NT2/D1 (cell line): ENCODE data around the gene CLMP.
A peak's percentile ranks its signal among the peaks of the same experiment; 100 is the strongest.

ENCODE experiments used
- DNase-seq: peaks from one replicate; pipeline ENCODE4 v3.0.0-alpha.2; 2011; ENCODE audit warnings: low read depth, low spot score
- H3K27me3 ChIP-seq: 2 replicates; pipeline ENCODE4 v1.6.0; 2011; ENCODE audit warnings: mild to moderate bottlenecking; ENCODE audit not compliant: insufficient read length, insufficient read depth
- H3K36me3 ChIP-seq: 2 replicates; pipeline ENCODE4 v1.6.1; 2011; ENCODE audit warnings: mild to moderate bottlenecking, low read length, mixed read lengths; ENCODE audit not compliant: insufficient read depth, insufficient read length
- H3K4me1 ChIP-seq: 2 replicates; pipeline ENCODE4 v1.5.1; 2011; ENCODE audit not compliant: insufficient read depth, insufficient read length
- H3K4me3 ChIP-seq: 2 replicates; pipeline ENCODE4 v1.5.1; 2011; ENCODE audit warnings: low read depth; ENCODE audit not compliant: insufficient read length
- H3K9ac ChIP-seq: 2 replicates; pipeline ENCODE4 v1.6.0; 2011; ENCODE audit warnings: low read depth; ENCODE audit not compliant: insufficient read length
- H3K9me3 ChIP-seq: 2 replicates; pipeline ENCODE4 v1.5.1; 2011; ENCODE audit warnings: mild to moderate bottlenecking, low read length; ENCODE audit not compliant: insufficient read depth
- SUZ12 ChIP-seq: IDR thresholded peaks from 2 replicates; pipeline ENCODE4 v1.6.1; 2011; ENCODE audit not compliant: insufficient read length, insufficient read depth; ENCODE audit errors: extremely low read depth
- YY1 ChIP-seq: IDR thresholded peaks from 2 replicates; pipeline ENCODE4 v1.6.1; 2011; ENCODE audit not compliant: insufficient read length, insufficient read depth
- ZNF274 ChIP-seq: IDR thresholded peaks from 2 replicates; pipeline ENCODE4 v1.6.1; 2011; ENCODE audit warnings: mild to moderate bottlenecking, low read depth, low read length

CLMP gene

DNA sequence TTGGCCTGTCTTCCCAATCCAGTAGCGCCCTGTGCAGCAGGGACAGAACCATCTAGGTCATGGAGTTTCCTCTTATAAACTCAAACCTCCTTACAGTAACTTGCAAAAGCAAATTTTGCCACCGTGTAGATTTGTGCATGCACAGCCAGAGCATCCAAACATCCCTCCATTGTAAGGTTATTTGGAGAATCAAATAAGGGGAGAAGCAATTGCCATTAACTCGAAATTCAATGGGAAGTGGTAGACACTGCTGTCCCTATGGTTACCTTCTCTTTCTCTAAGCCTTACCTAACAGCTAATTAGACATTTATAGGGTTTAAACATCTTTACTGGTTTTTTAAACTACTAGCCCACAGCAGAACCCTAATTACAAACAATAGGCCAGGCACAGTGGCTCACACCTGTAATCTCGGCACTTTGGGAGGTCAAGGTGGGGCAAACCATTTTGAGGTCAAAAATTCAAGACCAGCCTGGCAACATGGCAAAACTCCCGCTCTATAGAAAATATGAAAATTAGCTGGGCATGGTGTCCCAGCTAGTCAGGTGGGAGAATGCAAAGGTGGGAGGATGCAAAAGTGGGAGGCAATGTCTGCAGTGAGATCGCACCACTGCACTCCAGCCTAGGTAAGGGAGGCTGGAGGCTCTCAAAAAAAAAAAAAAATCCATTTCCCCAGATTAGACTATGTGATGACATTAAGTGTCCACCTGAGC is 139.7 kb downstream of the CLMP start:
- peaks cover 59% of the 10 kb centered on the region for H3K36me3 ChIP-seq
- H3K9ac ChIP-seq = no peak overlapping the region
- DNase-seq = no peak
- H3K4me1 ChIP-seq = no peaks in the 10 kb centered on the region
- no peak overlapping the region for H3K4me3 ChIP-seq
- TF ChIP-seq ZNF274 = no peak
- TF ChIP-seq SUZ12 = no peak
- TF ChIP-seq YY1 = no peak
- H3K9me3 ChIP-seq = no peaks in the 10 kb centered on the region
- no peaks in the 10 kb centered on the region for H3K27me3 ChIP-seq

DNA sequence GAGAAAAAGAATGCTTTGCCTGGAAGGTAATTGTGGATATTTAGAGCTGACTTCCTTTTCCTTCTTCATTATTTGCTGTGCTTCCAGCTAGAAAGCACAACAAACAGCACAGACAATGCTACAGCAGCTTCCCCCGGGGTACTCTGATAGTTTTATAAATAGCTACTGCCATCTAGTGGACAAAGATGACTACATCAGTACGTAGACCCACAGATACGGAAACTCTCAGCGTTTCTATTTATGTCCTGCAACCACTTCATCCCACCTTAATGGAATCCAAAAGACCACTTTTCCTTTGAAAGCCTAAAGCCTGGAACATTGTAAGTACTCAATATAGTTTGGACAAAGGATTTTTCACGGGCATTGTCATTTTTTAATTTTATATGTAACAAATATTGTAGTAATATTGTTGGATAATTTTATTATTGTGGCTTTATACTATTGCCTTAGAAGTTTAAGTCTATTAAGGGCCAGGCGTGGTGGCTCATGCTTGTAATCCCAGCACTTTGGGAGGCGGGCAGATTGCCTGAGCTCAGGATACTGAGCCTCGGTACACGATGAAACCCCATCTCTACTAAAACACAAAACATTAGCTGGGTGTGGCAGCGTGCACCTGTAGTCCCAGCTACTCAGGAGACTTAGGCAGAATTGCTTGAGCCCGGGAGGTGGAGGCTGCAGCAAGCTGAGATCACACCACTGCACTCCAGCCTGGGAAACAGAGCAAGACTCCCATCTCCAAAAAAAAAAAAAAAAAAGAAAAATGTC is 140.6 kb downstream of the CLMP start:
- no peaks in the 10 kb centered on the region for H3K27me3 ChIP-seq
- no peak overlapping the region for H3K9ac ChIP-seq
- H3K4me3 ChIP-seq = no peak overlapping the region
- TF ChIP-seq ZNF274 = no peak
- no peak for TF ChIP-seq SUZ12
- TF ChIP-seq YY1 = no peak
- H3K4me1 ChIP-seq = no peaks in the 10 kb centered on the region
- peak; percentile 42 for DNase-seq
- no peaks in the 10 kb centered on the region for H3K9me3 ChIP-seq
- peaks cover 51% of the 10 kb centered on the region for H3K36me3 ChIP-seq

DNA sequence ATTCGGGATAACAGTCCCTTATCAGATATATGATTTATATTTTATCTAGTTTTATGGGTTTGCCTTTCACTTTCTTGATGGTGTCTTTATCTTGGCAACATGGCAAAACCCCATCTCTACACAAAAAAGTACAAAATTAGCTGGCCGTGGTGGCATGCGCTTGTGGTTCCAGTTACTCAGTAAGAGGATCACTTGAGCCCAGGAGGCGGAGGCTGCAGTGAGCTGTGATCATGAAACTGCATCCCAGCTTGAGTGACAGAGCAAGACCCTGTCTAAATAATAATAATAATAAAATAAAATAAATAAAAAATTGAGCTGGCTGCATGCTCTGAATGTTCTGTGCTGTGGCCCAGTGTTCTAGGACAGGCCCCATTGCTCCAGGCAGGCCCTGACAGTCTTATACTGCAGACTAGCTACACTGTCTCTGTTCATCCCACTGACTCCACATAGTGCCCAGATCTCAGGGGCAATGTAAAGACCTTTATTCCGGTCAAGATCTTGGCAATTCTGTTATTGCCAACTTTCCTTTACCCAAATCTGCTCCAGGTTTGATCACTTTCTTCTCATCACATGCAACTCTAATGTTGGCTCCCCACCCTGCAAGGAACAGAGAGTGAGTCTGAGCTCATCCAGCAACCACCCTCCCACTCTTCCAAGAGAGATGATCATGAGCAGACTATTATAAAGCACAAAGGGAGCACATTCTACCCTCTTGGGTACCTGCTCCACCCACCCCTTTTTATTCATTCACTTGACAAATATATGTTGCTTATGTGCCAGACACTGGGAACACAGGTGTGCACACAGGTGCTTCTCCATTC is 141.9 kb downstream of the CLMP start:
- DNase-seq = no peak
- Histone ChIP-seq H3K27me3 (no peaks in the 10 kb centered on the region), H3K9me3 (no peaks in the 10 kb centered on the region), H3K36me3 (peaks cover 37% of the 10 kb centered on the region), H3K9ac (no peak overlapping the region), H3K4me1 (no peaks in the 10 kb centered on the region), H3K4me3 (no peak overlapping the region)
- TF ChIP-seq SUZ12 = no peak

DNA sequence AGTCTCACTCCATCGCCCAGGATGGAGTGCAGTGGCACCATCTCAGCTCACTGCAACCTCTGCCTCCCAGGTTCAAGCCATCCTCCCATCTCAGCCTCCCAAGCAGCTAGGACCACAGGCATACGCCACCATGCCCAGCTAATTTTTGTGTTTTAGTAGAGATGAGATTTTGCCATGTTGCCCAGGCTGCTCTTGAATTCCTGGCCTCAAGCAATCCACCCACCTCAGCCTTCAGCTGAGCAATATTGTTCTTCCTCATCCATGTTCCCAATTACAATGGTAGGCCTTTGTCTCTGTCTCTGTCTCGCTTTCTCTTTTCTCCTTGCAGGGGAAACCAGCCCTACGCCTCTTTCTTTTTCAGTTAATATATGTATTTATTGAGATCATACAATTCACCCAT is 143.4 kb downstream of the CLMP start:
- no peaks in the 10 kb centered on the region for H3K27me3 ChIP-seq
- no peaks in the 10 kb centered on the region for H3K4me1 ChIP-seq
- H3K4me3 ChIP-seq = no peak overlapping the region
- TF ChIP-seq YY1 (no peak), ZNF274 (no peak), SUZ12 (no peak)
- no peak for DNase-seq
- no peaks in the 10 kb centered on the region for H3K9me3 ChIP-seq
- peaks cover 22% of the 10 kb centered on the region for H3K36me3 ChIP-seq
- H3K9ac ChIP-seq = no peak overlapping the region

DNA sequence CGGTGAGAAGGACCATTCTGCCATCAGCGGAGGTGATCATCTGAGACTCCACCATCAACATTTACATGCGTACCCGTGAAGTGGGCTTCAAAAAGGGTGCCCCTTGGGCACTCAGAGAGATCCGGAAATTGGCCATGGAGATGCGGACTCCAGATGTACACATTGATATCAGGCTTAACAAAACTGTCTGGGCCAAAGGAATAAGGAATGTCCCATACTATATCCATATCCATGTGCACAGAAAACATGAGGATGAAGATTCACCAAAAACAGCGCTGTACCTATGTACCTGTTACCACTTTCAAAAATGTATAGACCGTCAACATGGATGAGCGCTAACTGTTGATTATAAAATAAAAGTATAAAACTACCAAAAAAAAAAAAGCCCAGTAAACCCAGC is 143.9 kb downstream of the CLMP start:
- no peak overlapping the region for H3K4me3 ChIP-seq
- H3K9me3 ChIP-seq = no peaks in the 10 kb centered on the region
- peaks cover 17% of the 10 kb centered on the region for H3K36me3 ChIP-seq
- TF ChIP-seq ZNF274 (no peak), SUZ12 (no peak), YY1 (no peak)
- H3K4me1 ChIP-seq = no peaks in the 10 kb centered on the region
- no peak overlapping the region for H3K9ac ChIP-seq
- no peaks in the 10 kb centered on the region for H3K27me3 ChIP-seq
- no peak for DNase-seq

DNA sequence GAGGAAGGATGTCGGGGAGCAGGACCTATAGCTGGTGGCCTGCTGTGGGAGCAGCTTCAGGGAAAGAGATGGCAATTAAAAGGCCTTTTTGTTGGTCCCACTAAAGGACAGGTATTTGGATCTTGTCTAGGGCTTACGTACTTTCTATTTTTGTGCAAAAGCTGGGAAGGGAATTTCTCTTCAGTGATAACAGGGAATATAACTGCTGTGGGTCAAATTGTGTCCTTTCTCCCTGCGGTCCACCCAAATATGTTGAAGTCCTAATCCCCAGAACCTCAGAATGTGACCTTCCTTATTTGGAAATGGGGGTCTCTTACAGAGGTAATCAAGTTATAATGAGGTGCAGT is 147.1 kb downstream of the CLMP start:
- Histone ChIP-seq H3K27me3 (no peaks in the 10 kb centered on the region), H3K9me3 (no peaks in the 10 kb centered on the region), H3K4me1 (no peaks in the 10 kb centered on the region), H3K36me3 (no peaks in the 10 kb centered on the region), H3K9ac (no peak overlapping the region), H3K4me3 (no peak overlapping the region)
- TF ChIP-seq YY1 (no peak), ZNF274 (no peak)
- no peak for DNase-seq
